Liver (tissue), 9 donors: ENCODE data around the gene C1QTNF12. TPM values are rescaled to one million over a fixed set of nuclear protein-coding genes. Genes with fewer than 3 reads are reported as not detected.

Experiments used
- DNase-seq: peaks from one replicate; pipeline ENCODE4 v3.0.0-alpha.2; 2017; ENCODE audit warnings: low spot score
- H3K27ac ChIP-seq, 2 donors: one replicate each; pipeline ENCODE4 v1.7.0; 2013; ENCODE audit warnings: inconsistent platforms in 2 of 2, low read length in 2 of 2, control low read depth in 1 of 2, low read depth in 1 of 2, mild to moderate bottlenecking in 1 of 2
- H3K27me3 ChIP-seq, 4 donors: one replicate each; pipeline versions ENCODE4 v1.6.1 to v1.7.0; 2013; ENCODE audit warnings: low read length in 3 of 4, inconsistent platforms in 1 of 4, mild to moderate bottlenecking in 1 of 4, moderate library complexity in 1 of 4; ENCODE audit not compliant: control insufficient read depth in 4 of 4, insufficient read depth in 4 of 4
- H3K36me3 ChIP-seq, 4 donors: one replicate each; pipeline versions ENCODE4 v1.6.1 to v1.7.0; 2013; ENCODE audit warnings: low read length in 3 of 4, mild to moderate bottlenecking in 3 of 4, low read depth in 1 of 4, moderate library complexity in 1 of 4; ENCODE audit not compliant: control insufficient read depth in 4 of 4, insufficient read depth in 3 of 4
- H3K4me1 ChIP-seq, 4 donors: one replicate each; pipeline versions ENCODE4 v1.6.1 to v1.7.0; 2013; ENCODE audit warnings: low read length in 3 of 4, mild to moderate bottlenecking in 3 of 4, moderate library complexity in 1 of 4; ENCODE audit not compliant: control insufficient read depth in 4 of 4, insufficient read depth in 4 of 4
- H3K4me3 ChIP-seq, 3 donors: one replicate each; pipeline versions ENCODE4 v1.6.1 to v1.7.0; 2013; ENCODE audit warnings: low read length in 3 of 3, control low read depth in 1 of 3, low read depth in 1 of 3, mild to moderate bottlenecking in 1 of 3
- H3K9ac ChIP-seq, 2 donors: one replicate each; pipeline ENCODE4 v1.7.0; 2013; ENCODE audit warnings: low read length in 2 of 2, mild to moderate bottlenecking in 2 of 2, moderate library complexity in 2 of 2, control low read depth in 1 of 2, low read depth in 1 of 2
- H3K9me3 ChIP-seq, 4 donors: one replicate each; pipeline versions ENCODE4 v1.6.1 to v1.7.0; 2013; ENCODE audit warnings: low read length in 3 of 4; ENCODE audit not compliant: control insufficient read depth in 4 of 4
- EGR1 ChIP-seq, 2 donors: IDR thresholded peaks; 2 replicates each; pipeline ENCODE4 v1.6.1; 2016 to 2018; ENCODE audit warnings: antibody characterized with exemption in 2 of 2, low read depth in 2 of 2
- FOXA1 ChIP-seq: IDR thresholded peaks from 2 replicates; pipeline ENCODE4 v1.6.1; 2016; ENCODE audit warnings: antibody characterized with exemption
- FOXA2 ChIP-seq: IDR thresholded peaks from 2 replicates; pipeline ENCODE4 v1.6.1; 2016; ENCODE audit warnings: antibody characterized with exemption
- GABPA ChIP-seq, 2 donors: IDR thresholded peaks in 1 of 2; conservative IDR thresholded peaks in 1 of 2; 2 replicates each; pipeline ENCODE4 v1.6.1; 2016; ENCODE audit warnings: antibody characterized with exemption in 2 of 2, mild to moderate bottlenecking in 1 of 2, moderate library complexity in 1 of 2
- HNF4A ChIP-seq, 2 donors: conservative IDR thresholded peaks; 2 replicates each; pipeline ENCODE4 v1.6.1; 2016; ENCODE audit warnings: antibody characterized with exemption in 2 of 2, mild to moderate bottlenecking in 2 of 2
- HNF4G ChIP-seq: IDR thresholded peaks from 2 replicates; pipeline ENCODE4 v1.6.1; 2016; ENCODE audit warnings: antibody characterized with exemption
- JUND ChIP-seq, 2 donors: IDR thresholded peaks; 2 replicates each; pipeline ENCODE4 v1.6.1; 2016; ENCODE audit warnings: antibody characterized with exemption in 2 of 2
- NR2F2 ChIP-seq: IDR thresholded peaks from 2 replicates; pipeline ENCODE4 v1.6.1; 2016; ENCODE audit warnings: antibody characterized with exemption
- RXRA ChIP-seq, 2 donors: IDR thresholded peaks; 2 replicates each; pipeline ENCODE4 v1.6.1; 2017 to 2018; ENCODE audit warnings: antibody characterized with exemption in 2 of 2, mild to moderate bottlenecking in 1 of 2
- SP1 ChIP-seq: IDR thresholded peaks from 2 replicates; pipeline ENCODE4 v1.6.1; 2018; ENCODE audit warnings: antibody characterized with exemption, mild to moderate bottlenecking
- TAF1 ChIP-seq: conservative IDR thresholded peaks from 2 replicates; pipeline ENCODE4 v1.6.1; 2016; ENCODE audit warnings: antibody characterized with exemption, mild to moderate bottlenecking
- YY1 ChIP-seq: IDR thresholded peaks from 2 replicates; pipeline ENCODE4 v1.6.1; 2016; ENCODE audit warnings: antibody characterized with exemption, mild to moderate bottlenecking
- WGBS: extraction: QIAGEN DNeasy Blood & Tissue Kit; methylation state at CpG from one replicate; pipeline ENCODE4 v1.1.7; 2013; 5-methylcytosine and 5-hydroxymethylcytosine counted together
- polyA plus RNA-seq, 2 donors: library from polyadenylated mRNA; stranded (reverse) in 1 of 2; unstranded in 1 of 2; fragments of 200-250 nt in 1 of 2; fragments of >200 nt in 1 of 2; fragmentation: Nextera tagmentation in 1 of 2; extraction: Ambion mirVana in 1 of 2; gene quantifications; one replicate each; pipeline versions ENCODE4 v1.2.1 to v1.2.3, GENCODE V29; 2013 to 2015
- total RNA-seq, 2 donors: library from RNA; depleted of rRNA; stranded (reverse); fragments of >200 nt; gene quantifications; one replicate each; pipeline ENCODE4 v1.2.3, GENCODE V29; 2014
- TF ChIP-seq, protein P1 (sequence below): IDR thresholded peaks from 2 replicates; pipeline ENCODE4 v1.6.1; 2016; ENCODE audit warnings: antibody characterized with exemption, mild to moderate bottlenecking
- TF ChIP-seq, protein P2 (sequence below): IDR thresholded peaks from 2 replicates; pipeline ENCODE4 v1.6.1; 2016; ENCODE audit warnings: antibody characterized with exemption
- TF ChIP-seq, protein P3 (sequence below): IDR thresholded peaks from 2 replicates; pipeline ENCODE4 v1.6.1; 2016; ENCODE audit warnings: antibody characterized with exemption
- TF ChIP-seq, protein P4 (sequence below): IDR thresholded peaks from 2 replicates; pipeline ENCODE4 v1.6.1; 2016; ENCODE audit warnings: antibody characterized with exemption
- donor health status: healthy.
- donor health status: healthy.
- donor health status: healthy.
- donor health status: healthy.
- donor health status: healthy.

Gene C1QTNF12
- total and polyA plus RNA-seq, 4 donors = 0.39 to 0.40 TPM; not detected in 2

DNA sequence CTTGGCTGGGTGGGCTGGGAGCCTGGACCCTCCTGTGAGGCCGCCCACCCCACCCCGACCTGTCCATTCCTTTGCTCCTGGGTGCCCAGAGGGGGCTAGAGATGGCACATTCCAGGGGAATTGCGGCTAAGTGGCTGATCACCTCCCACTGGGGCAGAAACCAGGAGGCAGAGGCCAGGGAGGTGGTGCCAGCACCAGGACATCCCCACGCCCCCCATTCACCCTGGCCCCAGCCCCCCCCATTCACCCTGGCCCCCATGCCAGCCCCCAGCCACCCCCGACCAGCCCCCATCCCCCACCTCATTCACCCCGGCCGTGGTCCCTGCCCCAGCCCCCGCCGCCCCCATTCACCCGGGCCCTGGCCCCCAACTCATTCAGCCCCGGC lies 6.2 kb downstream of the C1QTNF12 start:
- TF ChIP-seq SP1 (no peak), TAF1 (no peak), FOXA1 (no peak), HNF4G (no peak), GABPA (IDR thresholded peaks at IDR 0.05 in 1 of 2, conservative IDR thresholded peaks at IDR 0.05 in 1 of 2) (no peak), RXRA (IDR thresholded peaks at IDR 0.05) (no peak), NR2F2 (no peak), JUND (IDR thresholded peaks at IDR 0.05) (no peak), EGR1 (IDR thresholded peaks at IDR 0.05; ENCODE audit: low read depth in 2 of 2) (no peak), FOXA2 (no peak)
- TF ChIP-seq, protein P1, sequence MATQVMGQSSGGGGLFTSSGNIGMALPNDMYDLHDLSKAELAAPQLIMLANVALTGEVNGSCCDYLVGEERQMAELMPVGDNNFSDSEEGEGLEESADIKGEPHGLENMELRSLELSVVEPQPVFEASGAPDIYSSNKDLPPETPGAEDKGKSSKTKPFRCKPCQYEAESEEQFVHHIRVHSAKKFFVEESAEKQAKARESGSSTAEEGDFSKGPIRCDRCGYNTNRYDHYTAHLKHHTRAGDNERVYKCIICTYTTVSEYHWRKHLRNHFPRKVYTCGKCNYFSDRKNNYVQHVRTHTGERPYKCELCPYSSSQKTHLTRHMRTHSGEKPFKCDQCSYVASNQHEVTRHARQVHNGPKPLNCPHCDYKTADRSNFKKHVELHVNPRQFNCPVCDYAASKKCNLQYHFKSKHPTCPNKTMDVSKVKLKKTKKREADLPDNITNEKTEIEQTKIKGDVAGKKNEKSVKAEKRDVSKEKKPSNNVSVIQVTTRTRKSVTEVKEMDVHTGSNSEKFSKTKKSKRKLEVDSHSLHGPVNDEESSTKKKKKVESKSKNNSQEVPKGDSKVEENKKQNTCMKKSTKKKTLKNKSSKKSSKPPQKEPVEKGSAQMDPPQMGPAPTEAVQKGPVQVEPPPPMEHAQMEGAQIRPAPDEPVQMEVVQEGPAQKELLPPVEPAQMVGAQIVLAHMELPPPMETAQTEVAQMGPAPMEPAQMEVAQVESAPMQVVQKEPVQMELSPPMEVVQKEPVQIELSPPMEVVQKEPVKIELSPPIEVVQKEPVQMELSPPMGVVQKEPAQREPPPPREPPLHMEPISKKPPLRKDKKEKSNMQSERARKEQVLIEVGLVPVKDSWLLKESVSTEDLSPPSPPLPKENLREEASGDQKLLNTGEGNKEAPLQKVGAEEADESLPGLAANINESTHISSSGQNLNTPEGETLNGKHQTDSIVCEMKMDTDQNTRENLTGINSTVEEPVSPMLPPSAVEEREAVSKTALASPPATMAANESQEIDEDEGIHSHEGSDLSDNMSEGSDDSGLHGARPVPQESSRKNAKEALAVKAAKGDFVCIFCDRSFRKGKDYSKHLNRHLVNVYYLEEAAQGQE = no peak
- TF ChIP-seq, protein P2, sequence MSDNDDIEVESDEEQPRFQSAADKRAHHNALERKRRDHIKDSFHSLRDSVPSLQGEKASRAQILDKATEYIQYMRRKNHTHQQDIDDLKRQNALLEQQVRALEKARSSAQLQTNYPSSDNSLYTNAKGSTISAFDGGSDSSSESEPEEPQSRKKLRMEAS = no peak
- TF ChIP-seq, protein P3, sequence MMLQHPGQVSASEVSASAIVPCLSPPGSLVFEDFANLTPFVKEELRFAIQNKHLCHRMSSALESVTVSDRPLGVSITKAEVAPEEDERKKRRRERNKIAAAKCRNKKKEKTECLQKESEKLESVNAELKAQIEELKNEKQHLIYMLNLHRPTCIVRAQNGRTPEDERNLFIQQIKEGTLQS = no peak
- no peak for DNase-seq
- Histone ChIP-seq H3K36me3 (no peaks in the 10 kb centered on the region), H3K9me3 (no peaks in the 10 kb centered on the region), H3K27me3 (no peaks in the 10 kb centered on the region), H3K9ac (no peak overlapping the region), H3K27ac (peak overlapping the region in 1 of 2 donors; percentile 30), H3K4me1 (peaks cover 9 to 24% (median 13%) of the 10 kb centered on the region in 4 donors), H3K4me3 (no peak overlapping the region)
- WGBS = 70% methylated on average over 11 of the region's 11 CpGs

DNA sequence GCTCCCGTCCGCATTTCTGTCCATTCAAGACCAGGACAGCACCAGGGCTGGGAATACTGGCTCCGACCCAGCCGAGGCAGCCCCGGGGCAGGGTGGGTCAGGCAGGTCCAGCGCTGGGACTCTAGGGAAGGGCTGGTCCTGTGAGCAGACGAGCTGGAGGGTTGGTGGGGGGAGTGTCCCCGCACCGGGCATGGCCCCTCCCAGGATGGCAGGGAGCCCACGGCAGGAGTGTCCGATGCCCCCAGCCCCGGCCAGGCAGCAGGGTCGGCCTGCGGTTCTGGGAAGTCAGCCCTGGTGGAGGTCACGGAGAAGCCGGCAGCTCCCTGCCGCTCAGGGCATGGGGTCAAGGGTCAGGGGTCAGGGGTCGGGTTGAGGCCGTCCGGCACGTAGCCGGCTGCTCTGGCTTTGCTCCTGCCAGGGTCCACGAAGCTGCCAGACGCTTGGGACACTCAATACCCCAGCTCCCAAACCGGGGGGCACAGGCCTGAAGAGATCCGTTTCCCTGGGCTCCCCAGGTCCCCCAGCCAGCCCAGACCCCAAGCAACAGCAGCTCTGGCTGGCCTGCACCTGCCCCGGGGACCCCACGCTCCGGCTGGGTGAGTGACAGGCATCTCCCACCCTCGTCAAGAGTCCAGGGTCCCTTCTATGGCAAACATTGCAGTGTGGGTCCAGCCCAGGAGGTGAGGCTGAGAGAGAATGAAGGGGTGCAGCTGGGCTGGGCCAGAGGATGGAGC lies 6.7 kb downstream of the C1QTNF12 start:
- Histone ChIP-seq H3K4me1 (peaks cover 9 to 24% (median 13%) of the 10 kb centered on the region in 4 donors), H3K27ac (peak overlapping the region; percentile 12 to 30), H3K36me3 (no peaks in the 10 kb centered on the region), H3K9me3 (no peaks in the 10 kb centered on the region), H3K4me3 (no peak overlapping the region), H3K27me3 (no peaks in the 10 kb centered on the region), H3K9ac (no peak overlapping the region)
- no peak for TF ChIP-seq FOXA1
- TF ChIP-seq, protein P3 = no peak
- TF ChIP-seq FOXA2 = no peak
- TF ChIP-seq YY1 = no peak
- TF ChIP-seq, protein P2 = no peak
- TF ChIP-seq SP1 = peak; percentile 21
- TF ChIP-seq NR2F2 = peak; percentile 85
- TF ChIP-seq RXRA (IDR thresholded peaks at IDR 0.05) = peak; percentile 86 to 94
- peak; percentile 57 to 58 for TF ChIP-seq HNF4A (conservative IDR thresholded peaks at IDR 0.05)
- TF ChIP-seq, protein P4, sequence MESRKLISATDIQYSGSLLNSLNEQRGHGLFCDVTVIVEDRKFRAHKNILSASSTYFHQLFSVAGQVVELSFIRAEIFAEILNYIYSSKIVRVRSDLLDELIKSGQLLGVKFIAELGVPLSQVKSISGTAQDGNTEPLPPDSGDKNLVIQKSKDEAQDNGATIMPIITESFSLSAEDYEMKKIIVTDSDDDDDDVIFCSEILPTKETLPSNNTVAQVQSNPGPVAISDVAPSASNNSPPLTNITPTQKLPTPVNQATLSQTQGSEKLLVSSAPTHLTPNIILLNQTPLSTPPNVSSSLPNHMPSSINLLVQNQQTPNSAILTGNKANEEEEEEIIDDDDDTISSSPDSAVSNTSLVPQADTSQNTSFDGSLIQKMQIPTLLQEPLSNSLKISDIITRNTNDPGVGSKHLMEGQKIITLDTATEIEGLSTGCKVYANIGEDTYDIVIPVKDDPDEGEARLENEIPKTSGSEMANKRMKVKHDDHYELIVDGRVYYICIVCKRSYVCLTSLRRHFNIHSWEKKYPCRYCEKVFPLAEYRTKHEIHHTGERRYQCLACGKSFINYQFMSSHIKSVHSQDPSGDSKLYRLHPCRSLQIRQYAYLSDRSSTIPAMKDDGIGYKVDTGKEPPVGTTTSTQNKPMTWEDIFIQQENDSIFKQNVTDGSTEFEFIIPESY = no peak
- 27% methylated on average over 30 of the region's 30 CpGs for WGBS
- DNase-seq = peak; percentile 55
